ENCODE data around the gene PPP2R5B. TPM values are rescaled to one million over a fixed set of nuclear protein-coding genes. Genes with fewer than 3 reads are reported as not detected.

PPP2R5B gene
- total RNA-seq, 1 donor from 2014 or later, result 8.2 TPM

- no peak for DNase-seq (ENCODE audit: low read depth)
- H3K36me3 ChIP-seq (ENCODE audit: control insufficient read depth, insufficient read depth, low read length), result no peaks in the 10 kb centered on the region
- no peak overlapping the region for H3K4me3 ChIP-seq (ENCODE audit: low read depth, low read length)
- H3K27me3 ChIP-seq (ENCODE audit: control insufficient read depth, insufficient read depth, low read length), result no peaks in the 10 kb centered on the region
- TF ChIP-seq CTCF (IDR thresholded peaks at IDR 0.05; ENCODE audit: insufficient read depth, low read length, severe bottlenecking), result no peak
- FAIRE-seq, result no peak
Measured at GRCh38 chr11:64882243-64882642, 42.2 kb upstream of the PPP2R5B start.

GRCh38 chr11:64883575-64883974 lies 40.9 kb upstream of the PPP2R5B start:
- H3K27me3 ChIP-seq (ENCODE audit: control insufficient read depth, insufficient read depth, low read length), result no peaks in the 10 kb centered on the region
- H3K4me3 ChIP-seq (ENCODE audit: low read depth, low read length), result no peak overlapping the region
- TF ChIP-seq CTCF (IDR thresholded peaks at IDR 0.05; ENCODE audit: insufficient read depth, low read length, severe bottlenecking), result no peak
- H3K36me3 ChIP-seq (ENCODE audit: control insufficient read depth, insufficient read depth, low read length), result no peaks in the 10 kb centered on the region
- FAIRE-seq, result no peak
- DNase-seq (ENCODE audit: low read depth), result no peak

- no peak for TF ChIP-seq CTCF (IDR thresholded peaks at IDR 0.05; ENCODE audit: insufficient read depth, low read length, severe bottlenecking)
- Histone ChIP-seq H3K27me3 (ENCODE audit: control insufficient read depth, insufficient read depth, low read length) (no peaks in the 10 kb centered on the region), H3K36me3 (ENCODE audit: control insufficient read depth, insufficient read depth, low read length) (no peaks in the 10 kb centered on the region), H3K4me3 (ENCODE audit: low read depth, low read length) (no peak overlapping the region)
- FAIRE-seq (no peak), DNase-seq (ENCODE audit: low read depth) (no peak)
Measured at GRCh38 chr11:64884019-64884418, 40.5 kb upstream of the PPP2R5B start.

- H3K36me3 ChIP-seq (ENCODE audit: control insufficient read depth, insufficient read depth, low read length), result no peaks in the 10 kb centered on the region
- DNase-seq (ENCODE audit: low read depth) (peak; percentile 78), FAIRE-seq (no peak)
- H3K27me3 ChIP-seq (ENCODE audit: control insufficient read depth, insufficient read depth, low read length), result no peaks in the 10 kb centered on the region
- TF ChIP-seq CTCF (IDR thresholded peaks at IDR 0.05; ENCODE audit: insufficient read depth, low read length, severe bottlenecking), result no peak
- H3K4me3 ChIP-seq (ENCODE audit: low read depth, low read length), result no peak overlapping the region
Measured at GRCh38 chr11:64885367-64886286, 38.9 kb upstream of the PPP2R5B start.

- FAIRE-seq (no peak), DNase-seq (ENCODE audit: low read depth) (no peak)
- H3K36me3 ChIP-seq (ENCODE audit: control insufficient read depth, insufficient read depth, low read length), result no peaks in the 10 kb centered on the region
- TF ChIP-seq CTCF (IDR thresholded peaks at IDR 0.05; ENCODE audit: insufficient read depth, low read length, severe bottlenecking), result no peak
- no peaks in the 10 kb centered on the region for H3K27me3 ChIP-seq (ENCODE audit: control insufficient read depth, insufficient read depth, low read length)
- no peak overlapping the region for H3K4me3 ChIP-seq (ENCODE audit: low read depth, low read length)
Measured at GRCh38 chr11:64887234-64887756, 37.2 kb upstream of the PPP2R5B start.

Measured in bronchial epithelial cell (primary cell).